ENCODE results near the gene COMMD4.

COMMD4 gene

GRCh38 chr15:75355369-75355768 is 19.5 kb downstream of the COMMD4 start:
- FAIRE-seq (no peak), DNase-seq (ENCODE audit: low spot score) (no peak)

GRCh38 chr15:75356006-75356405 is 20.1 kb downstream of the COMMD4 start:
- DNase-seq (ENCODE audit: low spot score) (no peak), FAIRE-seq (no peak)

GRCh38 chr15:75356517-75356916 is 20.7 kb downstream of the COMMD4 start:
- FAIRE-seq, result no peak

GRCh38 chr15:75357976-75358673 is 22.3 kb downstream of the COMMD4 start:
- no peak for FAIRE-seq
- DNase-seq (ENCODE audit: low spot score), result no peak

More at GRCh38 chr15:75356517-75356916, 20.7 kb downstream of the COMMD4 start:
- no peak for DNase-seq (ENCODE audit: low spot score)

- FAIRE-seq, result no peak
- DNase-seq (ENCODE audit: low spot score), result no peak
Observed at GRCh38 chr15:75358771-75359536, 23.1 kb downstream of the COMMD4 start.

- DNase-seq (ENCODE audit: low spot score) (no peak), FAIRE-seq (no peak)
Observed at GRCh38 chr15:75359537-75360250, 23.8 kb downstream of the COMMD4 start.

GRCh38 chr15:75360391-75360790 is 24.5 kb downstream of the COMMD4 start:
- DNase-seq (ENCODE audit: low spot score) (no peak), FAIRE-seq (no peak)

- no peak for FAIRE-seq
- no peak for DNase-seq (ENCODE audit: low spot score)
Observed at GRCh38 chr15:75360856-75361255, 25.0 kb downstream of the COMMD4 start.

- DNase-seq (ENCODE audit: low spot score) (no peak), FAIRE-seq (no peak)
Observed at GRCh38 chr15:75361361-75361988, 25.6 kb downstream of the COMMD4 start.

- no peak for FAIRE-seq
- DNase-seq (ENCODE audit: low spot score), result no peak
Observed at GRCh38 chr15:75361989-75362641, 26.3 kb downstream of the COMMD4 start.

- no peak for FAIRE-seq
- DNase-seq (ENCODE audit: low spot score), result no peak
Observed at GRCh38 chr15:75362642-75363249, 26.9 kb downstream of the COMMD4 start.

GRCh38 chr15:75363786-75364185 is 27.9 kb downstream of the COMMD4 start:
- no peak for FAIRE-seq
- DNase-seq (ENCODE audit: low spot score), result no peak

- FAIRE-seq (no peak), DNase-seq (ENCODE audit: low spot score) (no peak)
Observed at GRCh38 chr15:75364881-75365280, 29.0 kb downstream of the COMMD4 start.

GRCh38 chr15:75366163-75366562 is 30.3 kb downstream of the COMMD4 start:
- no peak for FAIRE-seq
- no peak for DNase-seq (ENCODE audit: low spot score)

GRCh38 chr15:75367006-75367405 is 31.1 kb downstream of the COMMD4 start:
- no peak for DNase-seq (ENCODE audit: low spot score)
- no peak for FAIRE-seq

GRCh38 chr15:75367406-75367912 is 31.6 kb downstream of the COMMD4 start:
- FAIRE-seq (no peak), DNase-seq (ENCODE audit: low spot score) (no peak)

GRCh38 chr15:75367913-75368688 is 32.2 kb downstream of the COMMD4 start, which contains the start of gene MAN2C1:
TSS of gene MAN2C1 (minus strand) at chr15:75368607. CDS start at chr15:75368583, 24 bp downstream.
- FAIRE-seq (peak; percentile 72), DNase-seq (ENCODE audit: low spot score) (peak; percentile 95)

- DNase-seq (ENCODE audit: low spot score) (peak; percentile 3), FAIRE-seq (no peak)
Observed at GRCh38 chr15:75368689-75369239, 32.9 kb downstream of the COMMD4 start.

GRCh38 chr15:75369897-75370581 is 34.2 kb downstream of the COMMD4 start:
- DNase-seq (ENCODE audit: low spot score) (no peak), FAIRE-seq (no peak)

Data from RCC 7860 (cell line).